EH (cell line): ENCODE data around the gene CASTOR1.

Experiments
- DNase-seq: peaks from one replicate; pipeline ENCODE4 v3.0.0-alpha.2; 2015; ENCODE audit warnings: low read depth

Gene CASTOR1

GRCh38 chr22:30297991-30298701 lies 8.8 kb upstream of the CASTOR1 start:
- DNase-seq: no peak

DNA sequence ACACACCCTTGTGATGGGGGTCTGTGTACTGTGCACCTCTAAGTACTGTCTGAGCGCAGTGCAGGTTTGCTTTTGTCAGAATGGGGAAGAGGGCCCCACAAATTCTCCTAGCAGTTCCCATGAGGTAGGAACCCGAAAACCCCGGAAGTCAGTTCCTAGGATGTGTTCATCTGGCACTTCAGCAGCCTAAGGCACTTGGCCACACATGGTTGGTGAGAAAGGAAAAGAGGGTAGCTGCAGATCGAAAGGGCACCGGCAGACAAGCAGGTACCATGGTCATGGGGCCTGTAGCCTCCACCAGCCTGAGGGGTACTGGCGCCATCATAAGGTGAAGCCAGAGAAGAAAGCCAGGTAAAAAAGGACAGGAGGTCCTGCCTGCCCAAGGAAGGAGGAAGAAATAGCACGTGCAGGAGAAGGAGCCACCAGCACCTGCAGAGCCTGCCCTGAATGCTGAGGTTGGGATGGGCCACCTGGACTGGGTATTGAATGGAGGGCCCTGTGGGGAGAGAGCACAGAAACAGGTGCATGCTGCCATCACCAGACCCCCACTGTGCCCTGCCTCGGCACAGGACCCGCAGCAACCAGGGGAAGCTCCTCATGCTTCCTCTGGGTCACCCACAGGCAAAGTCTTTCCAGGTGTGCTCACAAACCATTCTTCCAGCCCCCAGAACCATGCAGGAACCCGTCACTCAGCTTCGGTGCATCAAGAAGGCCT lies 8.1 kb upstream of the CASTOR1 start:
- DNase-seq: no peak

DNA sequence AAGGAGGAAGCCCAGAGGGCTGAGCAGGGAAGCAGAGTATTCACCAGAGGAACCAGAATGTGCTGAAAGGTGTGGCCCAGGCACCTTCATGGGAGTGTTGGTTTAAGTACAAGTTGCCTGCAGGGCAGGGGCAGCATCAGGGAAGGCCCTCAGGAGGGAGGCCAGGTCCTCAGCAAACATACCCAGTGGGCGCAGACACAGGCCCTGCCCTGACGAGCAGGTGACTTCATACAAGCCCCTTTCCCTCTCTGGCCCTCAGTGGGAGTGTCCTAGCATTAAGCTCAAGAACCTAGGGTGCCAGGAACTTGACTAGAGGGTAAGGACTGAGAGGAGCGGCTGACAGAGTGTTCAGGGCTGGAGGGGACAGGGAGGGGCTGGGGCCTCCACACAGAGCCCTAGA lies 7.5 kb upstream of the CASTOR1 start:
- no peak for DNase-seq

DNA sequence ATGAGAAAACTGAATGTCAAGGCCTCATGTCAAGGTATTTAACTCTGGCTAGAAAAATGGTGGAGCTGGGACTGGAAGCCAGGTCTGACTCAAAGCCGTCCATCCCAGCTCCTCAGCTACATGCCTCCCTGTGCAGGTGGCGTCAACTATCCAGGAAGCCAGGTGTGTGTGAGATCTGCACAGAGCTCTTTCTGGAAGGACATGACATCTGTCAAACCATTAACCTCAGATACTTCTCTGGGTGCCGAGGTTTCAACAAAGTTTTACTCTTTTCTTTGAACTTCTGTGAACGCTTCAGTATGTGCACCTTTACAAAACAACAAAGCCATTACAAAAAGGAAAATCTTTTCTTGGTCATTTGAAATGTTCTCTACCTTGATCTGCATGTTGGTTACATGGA lies 7.0 kb upstream of the CASTOR1 start:
- DNase-seq: no peak

DNA sequence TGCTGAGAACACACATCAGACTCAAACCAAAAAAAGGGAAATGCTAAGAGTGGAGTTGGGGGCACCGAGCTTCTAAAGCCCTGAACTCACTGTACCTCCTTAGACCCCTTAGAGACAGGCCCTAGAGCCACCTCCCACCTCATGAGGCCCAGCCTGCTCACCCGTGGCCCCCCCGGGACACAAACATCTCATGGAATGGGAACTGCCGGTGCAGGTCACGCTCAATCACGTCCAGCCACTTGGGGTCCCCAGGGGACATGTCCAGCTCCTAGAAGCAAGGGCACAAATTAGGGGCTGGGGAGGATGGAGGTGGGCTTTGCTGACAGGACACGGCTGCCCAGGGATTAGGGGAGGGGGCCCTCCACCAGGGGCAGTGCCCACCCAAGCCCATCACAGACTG lies 6.3 kb upstream of the CASTOR1 start:
- DNase-seq: no peak

GRCh38 chr22:30294830-30295229 lies 5.5 kb upstream of the CASTOR1 start:
- DNase-seq: no peak

GRCh38 chr22:30294066-30294465 lies 4.8 kb upstream of the CASTOR1 start:
- DNase-seq: no peak

DNA sequence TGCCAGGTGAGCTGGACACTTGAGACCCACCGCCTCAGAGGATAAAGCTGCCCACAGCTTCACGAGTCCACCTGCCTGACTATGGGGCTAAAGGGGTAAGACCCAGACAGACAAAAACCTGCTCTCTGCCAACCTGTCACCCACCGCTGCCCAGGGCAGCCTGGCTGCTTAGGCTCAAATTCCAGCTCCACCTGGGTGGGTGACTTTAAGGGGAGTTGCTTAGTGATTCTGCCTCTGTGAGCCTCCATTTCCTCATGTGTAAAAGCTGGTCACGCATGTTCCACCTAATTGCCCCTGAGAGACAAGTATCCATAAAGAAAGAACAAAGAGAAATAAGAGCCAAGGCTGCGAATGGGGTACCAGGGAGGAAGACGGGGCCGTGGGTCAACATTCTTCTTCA lies 3.7 kb upstream of the CASTOR1 start:
- no peak for DNase-seq

DNA sequence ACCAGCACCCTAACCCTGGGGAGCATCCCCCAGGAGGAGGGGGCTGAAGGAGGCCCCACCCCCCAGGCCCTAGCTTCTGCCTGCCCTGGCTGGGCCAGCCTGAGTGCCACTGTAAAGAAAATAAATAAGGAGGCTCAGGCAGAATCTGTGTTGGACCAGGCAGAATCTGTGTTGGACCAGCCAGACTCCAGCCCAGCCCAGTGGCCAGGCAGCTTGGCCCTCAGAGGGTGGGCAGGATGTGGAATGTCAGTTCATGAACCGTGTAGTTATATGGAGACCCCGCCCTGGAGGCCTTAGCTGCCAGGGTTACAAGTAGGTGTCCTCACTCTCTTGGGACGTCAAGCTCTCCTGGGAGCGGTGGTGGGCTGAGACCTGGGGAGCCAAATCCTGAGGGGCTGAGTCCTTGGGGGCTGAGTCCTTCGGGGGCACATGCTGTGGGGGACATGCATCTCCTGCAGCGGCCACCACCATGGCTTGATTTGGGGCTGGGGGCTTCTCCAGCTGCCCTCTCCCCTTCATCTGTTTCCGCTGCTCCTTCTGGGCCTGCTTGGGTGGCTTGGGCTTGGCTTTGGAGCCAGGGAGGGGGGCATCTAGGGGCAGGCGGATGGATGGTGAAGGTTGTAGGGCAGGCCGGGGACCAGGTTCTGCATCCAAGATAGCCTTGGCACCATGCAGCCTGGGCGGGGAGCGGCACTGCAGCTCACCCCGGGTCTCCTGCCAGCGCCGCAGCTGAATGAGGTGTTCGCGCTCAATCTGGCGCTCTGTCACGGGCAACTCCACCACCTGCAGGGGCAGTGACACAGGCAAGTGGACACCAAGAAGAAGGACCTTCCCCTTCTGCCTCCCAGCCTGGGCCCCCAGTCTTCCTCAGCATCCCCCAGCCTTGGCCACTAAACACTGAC lies 3.0 kb upstream of the CASTOR1 start:
- DNase-seq: no peak

GRCh38 chr22:30291058-30291892 lies 2.0 kb upstream of the CASTOR1 start:
- DNase-seq: peak; percentile 68

- DNase-seq: peak; percentile 74
These were observed 1.2 kb upstream of the CASTOR1 start for GRCh38 chr22:30290342-30291057.

- no peak for DNase-seq
These were observed 642 bp upstream of the CASTOR1 start for GRCh38 chr22:30289980-30290313.

- no peak for DNase-seq
These were observed 725 bp downstream of the CASTOR1 start for GRCh38 chr22:30288419-30289140.

DNA sequence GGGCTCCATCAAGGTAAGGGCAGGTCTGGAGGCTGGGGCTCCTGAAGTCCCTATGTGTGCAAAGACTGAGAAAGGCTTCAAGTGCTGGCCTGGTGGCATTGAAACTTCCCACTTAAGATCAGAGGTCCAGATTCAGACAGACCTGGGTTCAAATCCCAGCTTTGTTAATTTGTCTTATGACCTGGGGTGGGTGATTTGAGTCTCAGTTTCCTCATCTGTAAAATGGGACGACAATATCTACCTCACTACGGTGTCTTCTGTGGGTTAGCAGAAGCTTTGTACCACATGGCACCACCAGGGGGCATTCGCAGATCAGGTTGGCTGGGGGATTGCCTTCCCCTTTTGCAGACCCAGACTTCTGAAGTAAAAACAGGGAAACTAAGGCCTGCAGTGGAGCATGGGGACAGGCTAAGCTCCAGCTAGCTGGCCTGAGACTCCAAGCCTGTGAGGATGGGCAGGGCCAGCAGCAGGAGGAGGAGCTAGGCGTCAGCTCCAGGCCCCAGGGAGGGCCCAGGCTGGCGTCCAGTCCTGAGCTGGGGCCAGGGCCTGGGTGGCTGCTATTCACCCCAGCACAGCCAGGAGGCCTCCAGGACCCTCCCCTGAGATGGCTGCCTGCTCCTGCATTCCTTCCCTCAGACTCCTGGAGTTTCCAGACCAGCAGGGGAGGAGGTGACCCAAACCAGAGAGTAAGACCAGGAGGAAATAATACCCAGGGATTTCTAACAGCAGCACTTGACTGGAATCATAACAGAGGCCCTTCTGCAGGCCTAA lies 1.5 kb downstream of the CASTOR1 start:
- DNase-seq: peak; percentile 95

GRCh38 chr22:30286813-30287647 lies 2.3 kb downstream of the CASTOR1 start:
- peak; percentile 53 for DNase-seq

GRCh38 chr22:30286331-30286730 lies 3.0 kb downstream of the CASTOR1 start:
- no peak for DNase-seq

GRCh38 chr22:30285846-30286200 lies 3.5 kb downstream of the CASTOR1 start:
- no peak for DNase-seq

DNA sequence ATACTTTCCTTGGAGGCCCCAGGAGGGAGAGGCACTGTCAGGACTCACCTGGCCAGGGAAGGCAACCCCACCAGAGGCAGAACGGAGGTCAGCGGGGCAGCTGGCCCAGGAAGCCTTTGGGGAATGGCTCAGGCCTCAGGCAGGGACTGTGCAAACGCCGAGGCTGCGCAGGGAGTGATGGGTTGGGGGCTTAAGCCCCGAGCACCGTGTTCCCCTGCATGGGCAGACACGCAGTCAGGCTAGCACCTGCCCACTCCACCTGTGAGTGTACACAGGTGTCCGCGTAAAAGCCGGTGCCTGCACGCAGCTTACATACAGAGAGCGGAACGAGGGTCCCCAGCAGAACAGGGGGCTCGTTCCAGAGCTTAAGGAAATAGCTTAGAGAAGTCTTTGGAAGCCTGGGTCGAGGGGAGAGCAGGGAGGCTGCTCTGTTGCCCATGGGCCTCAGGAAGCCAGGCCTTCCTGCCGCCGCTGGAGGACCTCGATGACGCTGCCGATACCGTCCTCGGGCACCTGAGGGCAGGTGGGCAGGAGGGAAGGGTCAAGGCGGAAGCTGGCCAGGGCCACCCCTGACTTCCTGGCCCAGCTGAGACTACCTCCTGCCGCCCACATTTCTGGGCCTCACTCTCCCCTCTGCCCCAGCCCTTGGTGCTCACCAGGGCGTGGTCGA lies 4.0 kb downstream of the CASTOR1 start:
- no peak for DNase-seq
